ENCODE results near the gene NRP1.

GRCh38 chr10:33329178-33329577 lies 5.3 kb downstream of the NRP1 start:
- no peak for TF ChIP-seq RAD21 (IDR thresholded peaks at IDR 0.05 in 1 of 2, conservative IDR thresholded peaks at IDR 0.05 in 1 of 2; ENCODE audit: low read depth in 2 of 2, low read length in 2 of 2)
- no peak for TF ChIP-seq POLR2A (IDR thresholded peaks at IDR 0.05; ENCODE audit: control extremely low read depth in 1 of 2, low read depth in 2 of 2, low read length in 2 of 2)
- TF ChIP-seq, protein P1, sequence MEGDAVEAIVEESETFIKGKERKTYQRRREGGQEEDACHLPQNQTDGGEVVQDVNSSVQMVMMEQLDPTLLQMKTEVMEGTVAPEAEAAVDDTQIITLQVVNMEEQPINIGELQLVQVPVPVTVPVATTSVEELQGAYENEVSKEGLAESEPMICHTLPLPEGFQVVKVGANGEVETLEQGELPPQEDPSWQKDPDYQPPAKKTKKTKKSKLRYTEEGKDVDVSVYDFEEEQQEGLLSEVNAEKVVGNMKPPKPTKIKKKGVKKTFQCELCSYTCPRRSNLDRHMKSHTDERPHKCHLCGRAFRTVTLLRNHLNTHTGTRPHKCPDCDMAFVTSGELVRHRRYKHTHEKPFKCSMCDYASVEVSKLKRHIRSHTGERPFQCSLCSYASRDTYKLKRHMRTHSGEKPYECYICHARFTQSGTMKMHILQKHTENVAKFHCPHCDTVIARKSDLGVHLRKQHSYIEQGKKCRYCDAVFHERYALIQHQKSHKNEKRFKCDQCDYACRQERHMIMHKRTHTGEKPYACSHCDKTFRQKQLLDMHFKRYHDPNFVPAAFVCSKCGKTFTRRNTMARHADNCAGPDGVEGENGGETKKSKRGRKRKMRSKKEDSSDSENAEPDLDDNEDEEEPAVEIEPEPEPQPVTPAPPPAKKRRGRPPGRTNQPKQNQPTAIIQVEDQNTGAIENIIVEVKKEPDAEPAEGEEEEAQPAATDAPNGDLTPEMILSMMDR (IDR thresholded peaks at IDR 0.05; ENCODE audit: control extremely low read depth in 1 of 3, insufficient read depth in 1 of 3, low read depth in 1 of 3, low read length in 3 of 3), result no peak
- TF ChIP-seq CREB1 (IDR thresholded peaks at IDR 0.05), result no peak
- TF ChIP-seq JUND (IDR thresholded peaks at IDR 0.05; ENCODE audit: low read length), result no peak
- no peak for TF ChIP-seq SIX5 (IDR thresholded peaks at IDR 0.05; ENCODE audit: low read depth, low read length)
- TF ChIP-seq SRF (IDR thresholded peaks at IDR 0.05; ENCODE audit: low read depth, low read length), result no peak
- TF ChIP-seq TEAD4 (IDR thresholded peaks at IDR 0.05; ENCODE audit: low read depth, low read length), result no peak
- no peak for TF ChIP-seq SP1 (IDR thresholded peaks at IDR 0.05; ENCODE audit: low read depth, low read length)
